GM10266 (cell line): ENCODE results near the gene DIAPH3.

Experiments
- DNase-seq: peaks from one replicate; pipeline ENCODE4 v3.0.0; 2012; ENCODE audit errors: extremely low spot score
- TF ChIP-seq, protein P1 (sequence below): IDR thresholded peaks from 2 replicates; pipeline ENCODE4 v1.5.1; 2012; ENCODE audit warnings: mild to moderate bottlenecking, low read depth; ENCODE audit not compliant: control insufficient read depth, insufficient read depth; ENCODE audit errors: missing control alignments

DIAPH3 gene

DNA sequence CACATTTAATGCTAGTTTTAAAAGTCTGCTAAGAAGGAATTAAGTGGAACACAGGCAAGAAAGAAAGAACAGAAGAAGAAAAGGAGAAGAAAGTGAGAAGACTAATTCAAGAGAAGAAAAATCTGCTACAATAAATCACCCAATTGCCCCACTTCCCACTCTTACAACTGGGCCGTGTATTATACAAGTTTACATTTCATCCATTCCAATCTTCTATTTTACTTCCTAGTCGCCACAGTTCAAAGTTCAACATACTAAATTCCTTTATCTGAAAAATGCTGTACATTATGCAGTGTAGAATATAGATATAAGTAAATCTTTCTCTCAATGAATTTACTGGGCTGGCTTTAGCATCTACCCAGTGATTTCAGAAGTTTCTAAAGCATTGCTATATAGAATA, 328.2 kb downstream of the DIAPH3 start:
- TF ChIP-seq, protein P1, sequence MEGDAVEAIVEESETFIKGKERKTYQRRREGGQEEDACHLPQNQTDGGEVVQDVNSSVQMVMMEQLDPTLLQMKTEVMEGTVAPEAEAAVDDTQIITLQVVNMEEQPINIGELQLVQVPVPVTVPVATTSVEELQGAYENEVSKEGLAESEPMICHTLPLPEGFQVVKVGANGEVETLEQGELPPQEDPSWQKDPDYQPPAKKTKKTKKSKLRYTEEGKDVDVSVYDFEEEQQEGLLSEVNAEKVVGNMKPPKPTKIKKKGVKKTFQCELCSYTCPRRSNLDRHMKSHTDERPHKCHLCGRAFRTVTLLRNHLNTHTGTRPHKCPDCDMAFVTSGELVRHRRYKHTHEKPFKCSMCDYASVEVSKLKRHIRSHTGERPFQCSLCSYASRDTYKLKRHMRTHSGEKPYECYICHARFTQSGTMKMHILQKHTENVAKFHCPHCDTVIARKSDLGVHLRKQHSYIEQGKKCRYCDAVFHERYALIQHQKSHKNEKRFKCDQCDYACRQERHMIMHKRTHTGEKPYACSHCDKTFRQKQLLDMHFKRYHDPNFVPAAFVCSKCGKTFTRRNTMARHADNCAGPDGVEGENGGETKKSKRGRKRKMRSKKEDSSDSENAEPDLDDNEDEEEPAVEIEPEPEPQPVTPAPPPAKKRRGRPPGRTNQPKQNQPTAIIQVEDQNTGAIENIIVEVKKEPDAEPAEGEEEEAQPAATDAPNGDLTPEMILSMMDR, result no peak
- no peak for DNase-seq

DNA sequence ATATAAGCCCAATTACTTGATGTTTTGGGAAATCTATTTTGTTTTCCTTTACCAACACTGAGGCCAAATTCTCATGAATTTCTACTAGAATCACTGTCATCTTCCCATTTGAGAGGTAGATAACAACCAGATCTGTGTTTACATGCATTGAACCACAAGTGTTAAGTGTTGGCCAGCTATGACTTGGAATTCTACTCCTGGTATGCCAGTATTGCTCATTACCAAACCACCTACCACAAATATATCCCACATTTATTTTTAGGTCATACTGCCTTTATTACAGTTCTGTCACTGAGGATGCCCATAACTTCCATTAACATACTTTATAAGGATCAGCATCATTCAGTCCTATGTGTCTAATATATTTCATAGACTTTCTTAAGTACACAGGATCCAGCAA, 328.9 kb downstream of the DIAPH3 start:
- TF ChIP-seq, protein P1, result no peak
- DNase-seq, result no peak

DNA sequence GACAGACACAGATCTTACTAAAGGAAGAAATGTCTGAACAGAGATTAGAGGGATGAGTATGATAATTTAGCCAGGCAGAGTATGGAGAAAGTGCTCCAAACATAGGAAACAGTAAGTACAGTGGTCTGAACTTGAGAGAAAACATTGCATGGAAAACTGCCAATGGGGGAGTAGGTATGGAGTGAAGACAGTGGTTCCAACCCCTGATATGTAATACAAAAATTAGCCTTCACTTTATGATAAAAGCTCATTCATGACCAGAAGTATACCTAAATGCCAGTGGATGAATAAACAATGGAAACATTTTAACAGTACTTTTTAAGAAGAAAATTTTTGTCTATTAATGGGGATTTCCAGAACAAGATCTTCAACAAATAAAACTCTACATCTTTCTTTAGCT, 334.0 kb downstream of the DIAPH3 start:
- TF ChIP-seq, protein P1, result no peak
- DNase-seq, result no peak

DNA sequence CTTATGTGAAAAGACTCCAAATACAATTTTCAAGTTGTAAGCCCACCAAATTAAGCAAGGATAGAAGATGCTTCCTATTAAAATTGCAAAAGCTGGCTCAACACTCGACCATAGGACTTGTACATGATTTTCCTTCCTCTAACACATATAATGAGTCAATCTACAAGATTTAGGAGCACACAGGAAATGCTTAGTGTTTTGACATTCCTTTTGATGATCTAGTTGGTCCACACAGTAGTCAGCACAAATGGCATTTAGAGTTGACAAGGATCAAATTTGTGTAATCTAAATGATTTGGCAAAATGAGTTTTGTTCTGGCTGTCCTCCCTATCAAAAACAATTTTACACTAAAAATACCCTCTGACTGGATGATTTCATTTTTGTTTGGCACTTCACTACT, 340.2 kb downstream of the DIAPH3 start:
- no peak for DNase-seq
- TF ChIP-seq, protein P1, result no peak

DNA sequence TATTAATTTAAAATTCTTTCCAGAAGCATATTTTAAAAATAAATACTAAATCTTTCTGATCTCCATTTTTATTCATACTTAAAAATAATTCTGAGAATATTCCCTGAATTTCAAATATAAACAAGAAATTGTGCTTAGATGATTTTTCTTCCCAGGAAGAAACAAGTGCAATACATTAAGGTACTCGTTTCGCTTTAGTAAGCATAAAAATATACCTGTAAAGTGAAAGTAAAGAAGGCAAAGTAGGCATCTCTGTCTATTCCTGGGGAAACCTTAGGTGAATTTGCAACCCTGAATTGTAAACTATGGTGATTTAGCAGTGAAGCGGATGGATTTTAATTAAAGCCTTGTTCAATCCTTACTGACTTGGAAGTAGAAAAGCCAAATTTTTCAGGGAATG, 354.2 kb downstream of the DIAPH3 start:
- DNase-seq, result no peak
- TF ChIP-seq, protein P1, result no peak

DNA sequence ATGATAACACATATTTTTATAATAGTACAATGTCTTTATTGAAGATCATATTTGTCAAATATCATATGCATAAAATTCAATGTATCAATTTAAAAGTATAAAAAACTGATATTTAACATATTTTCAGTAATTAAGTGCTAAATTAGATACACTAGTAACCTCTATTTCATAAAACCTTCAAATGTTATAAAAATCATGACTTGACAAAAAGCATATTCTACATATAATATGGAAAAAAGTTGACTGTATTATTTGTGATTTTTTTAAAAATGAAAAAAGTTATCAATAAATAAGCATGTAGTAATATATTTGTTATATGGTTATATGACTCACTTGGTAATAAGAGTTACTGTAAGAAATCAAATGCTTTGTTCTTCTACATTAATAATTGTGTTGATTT, 356.9 kb downstream of the DIAPH3 start:
- TF ChIP-seq, protein P1, result no peak
- no peak for DNase-seq

DNA sequence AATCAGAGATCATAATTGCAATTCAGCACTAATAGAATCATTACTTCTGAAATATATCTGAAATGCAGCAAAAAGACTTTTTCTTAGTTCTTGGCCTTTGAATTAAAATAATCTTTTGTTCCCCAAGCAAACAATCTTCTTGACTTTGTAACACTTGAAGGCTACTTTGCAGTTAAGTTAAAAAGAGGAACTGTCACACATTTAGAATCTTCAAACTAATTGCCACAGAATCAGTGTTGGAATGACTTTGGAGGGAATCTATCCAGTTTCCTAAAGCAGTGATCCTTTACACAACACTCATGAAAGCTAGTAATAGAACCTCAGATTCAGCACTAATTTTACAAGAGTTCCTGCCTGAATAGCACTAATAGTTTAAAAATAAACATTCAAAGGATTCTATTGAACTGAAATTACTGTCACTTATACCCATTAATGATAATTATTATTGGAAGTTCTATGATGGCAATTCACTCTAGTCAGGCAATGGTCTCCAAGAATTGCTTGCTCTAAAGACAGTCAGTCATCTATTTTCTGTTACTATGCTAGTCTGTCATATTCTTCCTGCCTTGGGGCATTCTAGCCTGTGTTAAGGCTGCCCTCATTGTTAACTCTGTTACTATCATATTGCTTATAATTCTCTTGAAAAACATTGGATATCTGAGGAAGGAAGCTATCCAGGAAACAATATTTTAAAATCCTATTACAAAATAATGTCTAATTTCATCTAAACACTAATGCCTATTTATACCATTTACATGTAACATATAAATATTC, 362.4 kb downstream of the DIAPH3 start:
- TF ChIP-seq, protein P1, result no peak
- DNase-seq, result no peak
